Measurements from ENCODE around the gene STK16.
A peak's percentile ranks its signal among the peaks of the same experiment; 100 is the strongest.
"Not testable (repeated sequence)": the region's sequence is repeated elsewhere in the genome, so short reads cannot be mapped to it uniquely, and the experiment has no call there.

Gene STK16

GRCh38 chr2:219245148-219245898 is at the start of gene STK16, which contains the start of gene GLB1L:
STK16 (plus strand) TSS chr2:219245479; CDS start chr2:219246000, 521 bp downstream.
GLB1L (minus strand) TSS chr2:219245444; CDS start chr2:219243573, 1,871 bp downstream.
- TF ChIP-seq CTCF (IDR thresholded peaks at IDR 0.05; ENCODE audit: borderline replicate concordance, control extremely low read depth, extremely low read depth, insufficient read depth, missing control alignments), result no peak
- peak; percentile 98 for DNase-seq (ENCODE audit: low spot score)
- in situ Hi-C loops (cut with MboI; ENCODE audit: low sequenced_read_pairs, unreplicated experiment), result no loop called here

GRCh38 chr2:219197388-219197787 is 47.9 kb upstream of the STK16 start:
- TF ChIP-seq CTCF (IDR thresholded peaks at IDR 0.05; ENCODE audit: borderline replicate concordance, control extremely low read depth, extremely low read depth, insufficient read depth, missing control alignments), result no peak
- in situ Hi-C loops (cut with MboI; ENCODE audit: low sequenced_read_pairs, unreplicated experiment), result no loop called here
- DNase-seq (ENCODE audit: low spot score), result no peak

- no peak for TF ChIP-seq CTCF (IDR thresholded peaks at IDR 0.05; ENCODE audit: borderline replicate concordance, control extremely low read depth, extremely low read depth, insufficient read depth, missing control alignments)
- in situ Hi-C loops (cut with MboI; ENCODE audit: low sequenced_read_pairs, unreplicated experiment), result no loop called here
- no peak for DNase-seq (ENCODE audit: low spot score)
These were observed 46.3 kb upstream of the STK16 start for GRCh38 chr2:219198974-219199373.

- in situ Hi-C loops (cut with MboI; ENCODE audit: low sequenced_read_pairs, unreplicated experiment), result no loop called here
- DNase-seq (ENCODE audit: low spot score), result no peak
- no peak for TF ChIP-seq CTCF (IDR thresholded peaks at IDR 0.05; ENCODE audit: borderline replicate concordance, control extremely low read depth, extremely low read depth, insufficient read depth, missing control alignments)
These were observed 45.6 kb upstream of the STK16 start for GRCh38 chr2:219199470-219200211.

- DNase-seq (ENCODE audit: low spot score); in situ Hi-C loops (cut with MboI; ENCODE audit: low sequenced_read_pairs, unreplicated experiment): not testable (repeated sequence)
These were observed 44.6 kb upstream of the STK16 start for GRCh38 chr2:219200502-219201326.

GRCh38 chr2:219201331-219201730 is 43.9 kb upstream of the STK16 start:
- in situ Hi-C loops (cut with MboI; ENCODE audit: low sequenced_read_pairs, unreplicated experiment); DNase-seq (ENCODE audit: low spot score): not testable (repeated sequence)

GRCh38 chr2:219204425-219205164 is 40.7 kb upstream of the STK16 start:
- in situ Hi-C loops (cut with MboI; ENCODE audit: low sequenced_read_pairs, unreplicated experiment), result no loop called here
- no peak for TF ChIP-seq CTCF (IDR thresholded peaks at IDR 0.05; ENCODE audit: borderline replicate concordance, control extremely low read depth, extremely low read depth, insufficient read depth, missing control alignments)

More at GRCh38 chr2:219204425-219205164, 40.7 kb upstream of the STK16 start:
- no peak for DNase-seq (ENCODE audit: low spot score)
